Hepatocyte (in vitro differentiated cells): Measurements from ENCODE around the gene LHFPL3.

Experiments
- EZH2phosphoT487 ChIP-seq: fragments of 200-600 bp; sonication (generic); IDR thresholded peaks from one replicate; pipeline ENCODE4 v1.6.1; 2018; ENCODE audit warnings: antibody characterized with exemption, mild to moderate bottlenecking, low read depth, moderate library complexity; ENCODE audit not compliant: unreplicated experiment, severe bottlenecking
- TF ChIP-seq, protein P1 (sequence below): fragments of 200-600 bp; sonication (generic); IDR thresholded peaks from 2 replicates; pipeline ENCODE4 v1.5.1; 2016; ENCODE audit warnings: antibody characterized with exemption, mild to moderate bottlenecking; ENCODE audit not compliant: poor library complexity

- TF ChIP-seq, protein P1, sequence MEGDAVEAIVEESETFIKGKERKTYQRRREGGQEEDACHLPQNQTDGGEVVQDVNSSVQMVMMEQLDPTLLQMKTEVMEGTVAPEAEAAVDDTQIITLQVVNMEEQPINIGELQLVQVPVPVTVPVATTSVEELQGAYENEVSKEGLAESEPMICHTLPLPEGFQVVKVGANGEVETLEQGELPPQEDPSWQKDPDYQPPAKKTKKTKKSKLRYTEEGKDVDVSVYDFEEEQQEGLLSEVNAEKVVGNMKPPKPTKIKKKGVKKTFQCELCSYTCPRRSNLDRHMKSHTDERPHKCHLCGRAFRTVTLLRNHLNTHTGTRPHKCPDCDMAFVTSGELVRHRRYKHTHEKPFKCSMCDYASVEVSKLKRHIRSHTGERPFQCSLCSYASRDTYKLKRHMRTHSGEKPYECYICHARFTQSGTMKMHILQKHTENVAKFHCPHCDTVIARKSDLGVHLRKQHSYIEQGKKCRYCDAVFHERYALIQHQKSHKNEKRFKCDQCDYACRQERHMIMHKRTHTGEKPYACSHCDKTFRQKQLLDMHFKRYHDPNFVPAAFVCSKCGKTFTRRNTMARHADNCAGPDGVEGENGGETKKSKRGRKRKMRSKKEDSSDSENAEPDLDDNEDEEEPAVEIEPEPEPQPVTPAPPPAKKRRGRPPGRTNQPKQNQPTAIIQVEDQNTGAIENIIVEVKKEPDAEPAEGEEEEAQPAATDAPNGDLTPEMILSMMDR = no peak
- no peak for TF ChIP-seq EZH2phosphoT487
These were observed 573.8 kb downstream of the LHFPL3 start for GRCh38 chr7:104902183-104902582.
